GM10248 (cell line): ENCODE data around the gene ZBTB20.

Experiments
- CTCF ChIA-PET: fragments of 300-600 bp; sonication (Branson Sonifier 250); formaldehyde crosslinking; extraction: SDS; loops from one replicate; lab custom pipeline; 2021; ENCODE audit warnings: antibody characterized with exemption; lab: Yijun Ruan, JAX
- POLR2A ChIA-PET: fragments of 350-650 bp; sonication (Branson Sonifier 250); formaldehyde crosslinking; extraction: SDS; loops from one replicate; lab custom pipeline; 2020; ENCODE audit warnings: antibody characterized with exemption; lab: Yijun Ruan, JAX
- DNase-seq: peaks from one replicate; pipeline ENCODE4 v3.0.0; 2012; ENCODE audit errors: extremely low spot score
- TF ChIP-seq, protein P1 (sequence below): IDR thresholded peaks from 2 replicates; pipeline ENCODE4 v1.5.1; 2012; ENCODE audit warnings: mild to moderate bottlenecking, low read depth; ENCODE audit errors: extremely low read depth, missing control alignments, control extremely low read depth

ZBTB20 gene

DNA sequence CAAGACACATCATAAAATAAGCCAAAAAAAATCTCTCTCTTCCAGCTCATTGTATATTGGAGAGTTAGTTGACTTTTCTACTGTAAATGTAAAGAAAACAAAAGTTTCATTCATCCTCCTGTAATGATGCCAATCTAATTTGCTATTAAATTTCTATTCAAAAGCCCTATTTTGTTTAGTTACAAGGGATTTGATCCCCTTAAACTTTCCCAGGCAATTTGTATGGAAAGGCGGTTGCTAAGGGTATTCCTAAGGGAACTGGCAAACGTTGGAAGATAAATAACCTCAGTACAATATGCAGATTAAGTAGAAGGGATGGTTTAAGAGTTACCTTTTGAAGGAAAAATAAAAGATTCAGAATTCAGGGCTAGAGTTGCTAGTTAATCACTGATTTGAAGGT lies 500.6 kb downstream of the ZBTB20 start:
- DNase-seq = no peak
- TF ChIP-seq, protein P1, sequence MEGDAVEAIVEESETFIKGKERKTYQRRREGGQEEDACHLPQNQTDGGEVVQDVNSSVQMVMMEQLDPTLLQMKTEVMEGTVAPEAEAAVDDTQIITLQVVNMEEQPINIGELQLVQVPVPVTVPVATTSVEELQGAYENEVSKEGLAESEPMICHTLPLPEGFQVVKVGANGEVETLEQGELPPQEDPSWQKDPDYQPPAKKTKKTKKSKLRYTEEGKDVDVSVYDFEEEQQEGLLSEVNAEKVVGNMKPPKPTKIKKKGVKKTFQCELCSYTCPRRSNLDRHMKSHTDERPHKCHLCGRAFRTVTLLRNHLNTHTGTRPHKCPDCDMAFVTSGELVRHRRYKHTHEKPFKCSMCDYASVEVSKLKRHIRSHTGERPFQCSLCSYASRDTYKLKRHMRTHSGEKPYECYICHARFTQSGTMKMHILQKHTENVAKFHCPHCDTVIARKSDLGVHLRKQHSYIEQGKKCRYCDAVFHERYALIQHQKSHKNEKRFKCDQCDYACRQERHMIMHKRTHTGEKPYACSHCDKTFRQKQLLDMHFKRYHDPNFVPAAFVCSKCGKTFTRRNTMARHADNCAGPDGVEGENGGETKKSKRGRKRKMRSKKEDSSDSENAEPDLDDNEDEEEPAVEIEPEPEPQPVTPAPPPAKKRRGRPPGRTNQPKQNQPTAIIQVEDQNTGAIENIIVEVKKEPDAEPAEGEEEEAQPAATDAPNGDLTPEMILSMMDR = no peak
- ChIA-PET CTCF (no interaction called here), POLR2A (no interaction called here)

DNA sequence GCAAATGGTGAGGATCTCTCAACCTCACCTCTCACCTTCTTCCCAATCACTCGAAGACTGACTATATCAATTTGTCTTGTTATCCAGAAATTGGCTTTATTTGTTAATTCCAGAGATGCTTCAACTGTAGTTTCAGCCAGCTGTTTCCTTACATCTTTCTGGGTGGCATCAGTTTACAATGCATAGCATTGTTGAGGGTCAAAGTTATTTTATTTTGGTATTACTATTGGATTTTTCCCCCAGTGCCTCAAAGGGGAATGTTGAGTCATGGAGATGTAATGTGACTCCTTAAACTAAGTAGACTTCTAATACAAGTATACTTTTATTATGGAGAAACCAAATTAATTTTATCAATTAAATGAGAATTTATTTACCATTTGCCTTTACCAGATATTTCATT lies 501.7 kb downstream of the ZBTB20 start:
- POLR2A ChIA-PET = no interaction called here

DNA sequence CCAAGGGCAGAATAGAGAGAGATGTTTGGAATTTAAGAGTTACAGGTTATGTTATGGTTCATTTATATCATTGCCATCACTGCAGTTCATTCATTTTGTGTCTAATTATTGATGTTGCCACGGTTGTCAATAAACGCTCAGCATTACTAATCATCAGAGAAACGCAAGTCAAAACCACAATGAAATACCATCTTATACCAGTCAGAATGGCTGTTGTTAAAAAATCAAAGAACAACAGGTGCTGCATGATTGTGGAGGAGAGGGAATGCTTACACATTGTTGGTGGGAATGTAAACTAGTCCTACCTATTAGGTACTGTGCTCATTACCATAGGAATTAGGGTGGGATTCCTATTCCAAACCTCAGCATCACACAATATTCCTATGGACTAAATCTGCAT lies 502.7 kb downstream of the ZBTB20 start:
- TF ChIP-seq, protein P1 = no peak
- POLR2A ChIA-PET = no interaction called here
- DNase-seq = no peak
- CTCF ChIA-PET = no interaction called here

More for the DNA sequence above, 501.7 kb downstream of the ZBTB20 start:
- TF ChIP-seq, protein P1 = no peak
- CTCF ChIA-PET = no interaction called here
- no peak for DNase-seq

DNA sequence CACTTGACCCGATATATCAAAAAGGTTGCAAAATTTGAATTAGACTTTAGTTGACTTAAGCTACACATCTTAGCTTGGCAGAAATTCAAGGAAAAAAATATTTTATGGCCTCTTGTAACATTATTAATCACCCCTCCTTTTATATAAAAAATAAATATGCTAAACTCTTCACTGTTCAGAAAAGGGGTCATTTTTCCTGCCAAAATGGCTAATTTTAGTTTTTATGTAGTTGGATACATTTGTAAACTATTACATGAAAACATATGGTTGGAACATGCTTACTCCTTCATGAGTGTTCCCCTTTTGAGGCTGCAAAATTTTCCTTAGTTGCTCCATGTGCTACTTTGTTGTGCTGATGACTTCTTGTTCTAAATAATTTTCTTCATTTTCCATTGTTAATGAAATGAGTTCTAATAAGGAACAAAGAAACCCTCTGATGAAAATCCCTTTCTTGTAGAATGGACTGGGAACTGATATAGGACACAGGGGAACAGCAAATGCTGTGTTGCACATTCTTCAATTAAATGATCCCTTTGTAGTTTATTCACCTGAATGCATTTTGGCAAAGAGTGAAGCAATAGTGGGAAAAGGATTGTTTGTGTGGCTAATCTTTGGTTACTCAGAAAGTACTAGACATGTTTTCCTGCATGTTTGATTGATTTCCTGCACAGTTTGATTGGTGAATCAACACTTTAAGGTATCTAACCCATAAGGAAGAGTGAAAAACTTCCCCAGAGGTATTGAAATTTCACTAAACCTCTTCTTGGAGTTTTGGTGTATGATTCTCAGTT lies 503.9 kb downstream of the ZBTB20 start:
- DNase-seq = no peak
- TF ChIP-seq, protein P1 = no peak
- ChIA-PET CTCF (no interaction called here), POLR2A (no interaction called here)

DNA sequence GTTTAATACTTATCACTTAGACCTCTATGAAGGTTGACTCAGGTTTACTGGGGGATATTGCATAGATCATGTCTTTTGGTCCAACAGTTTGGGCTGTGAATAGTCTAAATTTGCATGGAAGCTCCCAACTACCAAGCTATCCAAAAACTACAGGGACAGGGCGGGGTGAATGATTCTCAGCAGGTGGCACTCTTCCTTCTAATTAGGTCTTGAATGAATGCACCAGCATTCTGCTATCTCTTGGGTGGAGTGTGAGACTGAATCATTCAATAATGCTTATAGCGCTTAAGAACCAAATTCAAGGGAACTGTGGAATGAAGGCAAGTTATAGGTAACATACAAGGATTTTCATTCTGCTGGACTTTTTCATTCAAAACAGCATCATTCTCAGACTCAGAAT lies 507.0 kb downstream of the ZBTB20 start:
- DNase-seq = no peak
- TF ChIP-seq, protein P1 = no peak
- ChIA-PET POLR2A (no interaction called here), CTCF (interaction anchor here (1.3 kb wide), 2 partner anchors 10 to 14 kb away, joined by 3 to 4 read pairs; no protein-coding TSS in a partner anchor)

DNA sequence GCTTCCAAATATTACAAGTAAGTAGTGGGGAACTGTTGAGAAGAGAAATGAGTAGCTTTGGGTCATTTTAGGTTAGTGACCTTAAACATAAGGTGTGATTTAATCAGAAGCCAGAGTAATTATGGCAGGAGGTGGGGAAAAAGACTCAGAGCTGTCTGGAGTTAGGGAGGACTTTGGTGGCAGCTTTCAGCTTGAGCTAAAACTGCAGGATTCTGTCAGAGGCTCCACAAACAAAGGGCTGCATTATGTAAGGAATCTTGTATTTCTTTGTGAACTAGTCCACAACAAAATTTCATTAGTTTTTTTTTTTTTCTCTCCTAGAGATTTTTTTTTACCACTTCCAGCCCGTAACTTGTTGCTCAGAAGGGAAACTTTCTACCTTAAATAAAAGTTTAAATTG lies 507.9 kb downstream of the ZBTB20 start:
- CTCF ChIA-PET = interaction anchor here (1.3 kb wide), 1 partner anchor 9 kb away, joined by 4 read pairs; no protein-coding TSS in a partner anchor

More for the DNA sequence above, 507.9 kb downstream of the ZBTB20 start:
- TF ChIP-seq, protein P1 = no peak
- no peak for DNase-seq
- POLR2A ChIA-PET = no interaction called here
